Smooth muscle cell (in vitro differentiated cells): ENCODE results near the gene STEAP2. TPM values are rescaled to one million over a fixed set of nuclear protein-coding genes. Genes with fewer than 3 reads are reported as not detected.

Experiments
- DNase-seq: peaks from one replicate; lab custom pipeline; 2025; ENCODE audit not compliant: unreplicated experiment; lab: John Stamatoyannopoulos, UW
- H2AFZ ChIP-seq: fragments of 200-600 bp; sonication (generic); 2 replicates; pipeline ENCODE4 v1.6.0; 2016; ENCODE audit warnings: antibody characterized with exemption, low read depth, mild to moderate bottlenecking
- H3F3A ChIP-seq: fragments of 200-600 bp; sonication (generic); 2 replicates; pipeline ENCODE4 v1.6.0; 2017; ENCODE audit warnings: antibody characterized with exemption, low read depth
- H3K27ac ChIP-seq: fragments of 200-600 bp; sonication (generic); 2 replicates; pipeline ENCODE4 v1.5.1; 2016; ENCODE audit warnings: low read depth, mild to moderate bottlenecking
- H3K27me3 ChIP-seq: fragments of 200-600 bp; sonication (generic); 2 replicates; pipeline ENCODE4 v1.6.1; 2016; ENCODE audit warnings: low read depth, mild to moderate bottlenecking
- H3K36me3 ChIP-seq: fragments of 200-600 bp; sonication (generic); 2 replicates; pipeline ENCODE4 v1.5.1; 2016; ENCODE audit warnings: low read depth
- H3K4me1 ChIP-seq: fragments of 200-600 bp; sonication (generic); 2 replicates; pipeline ENCODE4 v1.5.1; 2016; ENCODE audit warnings: low read depth
- H3K4me2 ChIP-seq: fragments of 200-600 bp; sonication (generic); 2 replicates; pipeline ENCODE4 v1.6.0; 2016; ENCODE audit warnings: mild to moderate bottlenecking
- H3K4me3 ChIP-seq: fragments of 200-600 bp; sonication (generic); 2 replicates; pipeline ENCODE4 v1.5.1; 2016; ENCODE audit warnings: mild to moderate bottlenecking
- H3K79me2 ChIP-seq: fragments of 200-600 bp; sonication (generic); 2 replicates; pipeline ENCODE4 v1.6.0; 2016; ENCODE audit warnings: low read depth, mild to moderate bottlenecking
- H3K9ac ChIP-seq: fragments of 200-600 bp; sonication (generic); 2 replicates; pipeline ENCODE4 v1.6.0; 2016; ENCODE audit warnings: low read depth
- H3K9me3 ChIP-seq: fragments of 200-600 bp; sonication (generic); replicated peaks from 2 replicates; pipeline ENCODE4 v1.5.1; 2016; ENCODE audit warnings: low read depth
- H4K20me1 ChIP-seq: fragments of 200-600 bp; sonication (generic); 2 replicates; pipeline ENCODE4 v1.6.0; 2016; ENCODE audit warnings: low read depth
- WGBS: methylation state at CpG from one replicate; pipeline ENCODE4 v1.1.7; 2016; ENCODE audit warnings: low lambda C conversion rate; 5-methylcytosine and 5-hydroxymethylcytosine counted together
- polyA plus RNA-seq: library from polyadenylated mRNA; unstranded; fragments of >200 nt; fragmentation: Nextera tagmentation; extraction: Ambion mirVana; gene quantifications from 2 replicates; pipeline ENCODE4 v1.2.1, GENCODE V29; 2016
- total RNA-seq: library from RNA; depleted of rRNA; stranded (reverse); fragments of >200 nt; gene quantifications from 2 replicates; pipeline ENCODE4 v1.2.3, GENCODE V29; 2014
- TF ChIP-seq, protein P1 (sequence below): fragments of 200-600 bp; sonication (generic); IDR thresholded peaks from 2 replicates; pipeline ENCODE4 v1.5.1; 2017; ENCODE audit warnings: borderline replicate concordance, mild to moderate bottlenecking, antibody characterized with exemption; ENCODE audit not compliant: insufficient read depth, poor library complexity, severe bottlenecking

The STEAP2 gene
- total and polyA plus RNA-seq, 2 experiments from 2014 or later: 1.0 TPM; not detected in 1

DNA sequence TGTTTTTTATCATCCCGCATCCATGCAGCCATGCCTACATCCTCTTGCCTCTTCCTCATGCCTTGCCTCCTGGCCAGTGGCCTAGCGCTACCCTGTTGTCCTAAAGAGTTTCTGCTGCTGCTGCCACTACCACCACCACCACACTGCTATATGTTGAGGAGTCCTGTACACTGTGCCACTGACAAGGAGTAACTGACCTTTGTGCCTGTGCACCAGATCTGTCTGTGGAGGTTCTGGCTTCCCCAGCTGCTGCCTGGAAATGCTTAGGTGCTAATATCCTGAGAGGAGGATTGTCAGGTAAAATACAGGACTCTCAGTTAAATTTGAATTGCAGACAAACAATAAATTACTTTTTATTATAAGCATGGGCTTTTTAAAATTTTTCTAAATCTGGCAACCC lies 26.5 kb downstream of the STEAP2 start:
- 91% methylated on average over 2 of the region's 2 CpGs for WGBS
- DNase-seq: no peak
- Histone ChIP-seq H3K79me2 (no peaks in the 10 kb centered on the region), H3F3A (no peaks in the 10 kb centered on the region), H3K9me3 (no peaks in the 10 kb centered on the region), H3K27ac (no peak overlapping the region), H3K4me3 (no peak overlapping the region), H3K27me3 (no peaks in the 10 kb centered on the region), H2AFZ (no peak overlapping the region), H3K9ac (no peak overlapping the region), H3K36me3 (no peaks in the 10 kb centered on the region), H4K20me1 (no peaks in the 10 kb centered on the region), H3K4me2 (no peak overlapping the region), H3K4me1 (no peaks in the 10 kb centered on the region)
- TF ChIP-seq, protein P1, sequence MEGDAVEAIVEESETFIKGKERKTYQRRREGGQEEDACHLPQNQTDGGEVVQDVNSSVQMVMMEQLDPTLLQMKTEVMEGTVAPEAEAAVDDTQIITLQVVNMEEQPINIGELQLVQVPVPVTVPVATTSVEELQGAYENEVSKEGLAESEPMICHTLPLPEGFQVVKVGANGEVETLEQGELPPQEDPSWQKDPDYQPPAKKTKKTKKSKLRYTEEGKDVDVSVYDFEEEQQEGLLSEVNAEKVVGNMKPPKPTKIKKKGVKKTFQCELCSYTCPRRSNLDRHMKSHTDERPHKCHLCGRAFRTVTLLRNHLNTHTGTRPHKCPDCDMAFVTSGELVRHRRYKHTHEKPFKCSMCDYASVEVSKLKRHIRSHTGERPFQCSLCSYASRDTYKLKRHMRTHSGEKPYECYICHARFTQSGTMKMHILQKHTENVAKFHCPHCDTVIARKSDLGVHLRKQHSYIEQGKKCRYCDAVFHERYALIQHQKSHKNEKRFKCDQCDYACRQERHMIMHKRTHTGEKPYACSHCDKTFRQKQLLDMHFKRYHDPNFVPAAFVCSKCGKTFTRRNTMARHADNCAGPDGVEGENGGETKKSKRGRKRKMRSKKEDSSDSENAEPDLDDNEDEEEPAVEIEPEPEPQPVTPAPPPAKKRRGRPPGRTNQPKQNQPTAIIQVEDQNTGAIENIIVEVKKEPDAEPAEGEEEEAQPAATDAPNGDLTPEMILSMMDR: no peak

DNA sequence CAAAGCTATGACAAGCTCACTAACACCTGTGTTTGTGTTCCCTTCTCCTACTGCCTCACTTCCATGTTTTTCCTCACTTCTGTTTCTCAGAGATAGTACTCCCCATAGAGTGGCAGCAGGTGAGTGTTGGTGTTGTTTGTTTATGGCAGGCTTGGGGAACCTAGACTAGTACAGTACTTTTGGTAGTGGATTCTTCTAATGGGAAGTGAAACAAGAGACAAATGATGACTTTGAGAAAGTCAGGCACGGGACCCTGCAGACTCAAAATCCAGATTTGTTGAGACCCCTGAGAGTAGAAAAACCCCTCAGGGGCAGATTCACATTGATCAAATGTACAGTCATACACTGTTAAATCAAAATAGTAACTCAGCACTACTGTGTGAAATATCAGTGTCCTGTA lies 27.0 kb downstream of the STEAP2 start:
- no peaks in the 10 kb centered on the region for H3K36me3 ChIP-seq
- H2AFZ ChIP-seq: no peak overlapping the region
- H3K9ac ChIP-seq: no peak overlapping the region
- WGBS: 83% methylated on average over 1 of the region's 1 CpG
- no peak overlapping the region for H3K27ac ChIP-seq
- H3F3A ChIP-seq: no peaks in the 10 kb centered on the region
- TF ChIP-seq, protein P1: no peak
- H3K27me3 ChIP-seq: no peaks in the 10 kb centered on the region
- no peaks in the 10 kb centered on the region for H3K79me2 ChIP-seq
- no peak for DNase-seq
- no peaks in the 10 kb centered on the region for H3K9me3 ChIP-seq
- H3K4me2 ChIP-seq: no peak overlapping the region
- no peaks in the 10 kb centered on the region for H4K20me1 ChIP-seq
- H3K4me1 ChIP-seq: no peaks in the 10 kb centered on the region
- H3K4me3 ChIP-seq: no peak overlapping the region

DNA sequence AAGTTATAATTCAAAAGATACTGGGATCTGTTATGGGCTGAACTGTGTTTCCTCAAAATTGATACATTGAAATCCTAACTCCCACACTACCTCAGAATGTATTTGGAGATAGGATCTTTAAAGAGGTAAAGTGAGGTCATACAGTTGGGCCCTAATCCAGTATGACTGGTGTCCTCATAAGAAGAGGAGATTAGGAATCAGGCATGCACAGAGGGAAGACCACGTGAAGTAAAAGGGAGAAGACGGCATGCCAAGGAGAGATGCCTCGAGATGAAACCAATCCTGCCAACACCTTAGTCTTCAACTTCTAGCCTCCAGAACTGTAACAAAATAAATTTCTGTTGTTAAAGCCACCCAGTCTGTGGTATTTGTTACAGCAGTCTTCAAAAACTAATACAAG lies 27.5 kb downstream of the STEAP2 start:
- H3K9ac ChIP-seq: no peak overlapping the region

More for the DNA sequence above, 27.5 kb downstream of the STEAP2 start:
- H3K4me2 ChIP-seq: no peak overlapping the region
- no peaks in the 10 kb centered on the region for H3K9me3 ChIP-seq
- no peaks in the 10 kb centered on the region for H4K20me1 ChIP-seq
- H3K27ac ChIP-seq: no peak overlapping the region
- DNase-seq: no peak
- H3K4me1 ChIP-seq: no peaks in the 10 kb centered on the region
- TF ChIP-seq, protein P1: no peak
- WGBS: 85% methylated on average over 3 of the region's 3 CpGs
- H3K36me3 ChIP-seq: no peaks in the 10 kb centered on the region
- H3K79me2 ChIP-seq: no peaks in the 10 kb centered on the region
- H2AFZ ChIP-seq: no peak overlapping the region
- H3K4me3 ChIP-seq: no peak overlapping the region
- no peaks in the 10 kb centered on the region for H3F3A ChIP-seq
- H3K27me3 ChIP-seq: no peaks in the 10 kb centered on the region
